Parathyroid adenoma (tissue), 2 donors: Measurements from ENCODE around the gene ATG9B.

Experiments
- H2AFZ ChIP-seq: fragments of 300-600 bp; sonication (generic); one replicate; pipeline ENCODE4 v1.7.0; 2017; ENCODE audit warnings: antibody characterized with exemption, mild to moderate bottlenecking
- H3K27ac ChIP-seq: fragments of 300-600 bp; sonication (generic); one replicate; pipeline ENCODE4 v1.7.0; 2017
- H3K27me3 ChIP-seq: fragments of 300-600 bp; sonication (generic); one replicate; pipeline ENCODE4 v1.7.0; 2017; ENCODE audit warnings: low read length; ENCODE audit not compliant: control insufficient read depth, insufficient read depth
- H3K36me3 ChIP-seq: fragments of 300-600 bp; sonication (generic); one replicate; pipeline ENCODE4 v1.7.0; 2017; ENCODE audit warnings: low read length; ENCODE audit not compliant: control insufficient read depth, insufficient read depth
- H3K4me1 ChIP-seq: fragments of 300-600 bp; sonication (generic); one replicate; pipeline ENCODE4 v1.7.0; 2017; ENCODE audit warnings: control low read depth
- H3K4me2 ChIP-seq: fragments of 300-600 bp; sonication (generic); one replicate; pipeline ENCODE4 v1.7.0; 2017; ENCODE audit warnings: low read length
- H3K4me3 ChIP-seq: fragments of 300-600 bp; sonication (generic); one replicate; pipeline ENCODE4 v1.7.0; 2017; ENCODE audit warnings: low read depth, low read length
- H3K79me2 ChIP-seq: fragments of 300-600 bp; sonication (generic); one replicate; pipeline ENCODE4 v1.7.0; 2017; ENCODE audit warnings: control low read depth
- H3K9ac ChIP-seq: fragments of 300-600 bp; sonication (generic); one replicate; pipeline ENCODE4 v1.7.0; 2017; ENCODE audit warnings: mild to moderate bottlenecking
- H3K9me3 ChIP-seq: fragments of 300-600 bp; sonication (generic); one replicate; pipeline ENCODE4 v1.7.0; 2017; ENCODE audit warnings: low read length; ENCODE audit not compliant: control insufficient read depth
- CTCF ChIP-seq: fragments of 300-600 bp; sonication (generic); IDR thresholded peaks from one replicate; pipeline ENCODE4 v1.7.0; 2017; ENCODE audit warnings: antibody characterized with exemption, mild to moderate bottlenecking
- donor health status: primary hyperparathyroidism.

Gene ATG9B

GRCh38 chr7:151047976-151048815 lies 23.9 kb upstream of the ATG9B start, which contains the start of gene ASIC3:
ASIC3 (plus strand) TSS chr7:151048531; CDS start chr7:151048886, 355 bp downstream.
- no peaks in the 10 kb centered on the region for H3K79me2 ChIP-seq
- no peak within 1 kb of the TSS for H3K9ac ChIP-seq
- TF ChIP-seq CTCF: no peak
- H3K4me1 ChIP-seq: peaks cover 21% of the 10 kb centered on the region
- H3K4me2 ChIP-seq: no peak within 1 kb of the TSS
- H3K27ac ChIP-seq: no peak within 1 kb of the TSS
- H3K36me3 ChIP-seq: no peaks in the 10 kb centered on the region
- H3K27me3 ChIP-seq: no peaks in the 10 kb centered on the region
- H3K4me3 ChIP-seq: no peak within 1 kb of the TSS
- peak within 1 kb of the TSS; percentile 23 for H2AFZ ChIP-seq
- no peaks in the 10 kb centered on the region for H3K9me3 ChIP-seq

DNA sequence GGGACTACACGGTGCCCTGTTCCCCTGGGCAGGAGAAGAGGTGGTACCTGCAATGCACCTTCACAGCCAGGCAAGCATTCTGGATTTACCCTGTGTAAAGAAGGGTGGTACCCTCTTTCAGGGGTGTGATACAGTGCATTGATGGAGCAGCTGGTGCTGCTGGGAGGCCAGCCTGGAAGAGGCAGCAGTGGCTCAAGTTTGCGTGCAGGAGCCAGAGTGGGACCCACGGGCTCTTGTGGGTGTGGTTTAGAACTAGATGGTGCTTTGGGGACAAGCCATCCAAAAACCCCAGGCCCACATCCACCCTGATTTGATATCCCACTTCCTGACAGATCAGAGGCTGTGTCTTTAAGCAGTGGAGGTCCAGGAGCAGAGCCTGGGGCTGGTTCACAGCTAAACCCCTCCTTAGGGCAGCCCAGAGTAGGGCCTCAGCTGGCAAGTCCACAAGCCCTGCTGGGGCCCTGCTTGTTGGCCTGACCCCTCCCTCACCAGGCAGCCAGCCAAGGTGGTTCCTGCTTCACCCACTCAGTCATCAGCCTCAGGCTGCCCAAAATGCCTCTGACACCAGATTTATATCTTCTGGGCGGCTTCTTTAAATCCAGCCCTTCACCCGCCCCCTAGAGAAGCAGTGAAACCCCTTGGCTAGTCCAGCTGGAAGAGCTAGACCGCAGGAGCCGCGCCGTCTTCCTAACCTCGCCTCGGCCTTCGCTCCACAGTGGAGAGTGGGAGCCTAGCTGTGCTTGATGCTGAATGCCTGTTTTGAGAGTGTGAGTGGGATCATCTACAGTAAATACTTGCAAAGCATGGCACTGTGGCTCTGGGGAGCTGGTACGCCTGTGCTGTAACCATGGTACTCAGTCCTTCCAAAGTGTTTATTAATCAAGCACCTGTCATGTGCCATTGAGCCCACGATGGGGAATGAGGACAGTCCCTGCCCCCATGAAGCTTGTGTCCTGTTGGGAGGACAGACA lies 22.6 kb upstream of the ATG9B start:
- H3K27me3 ChIP-seq: no peaks in the 10 kb centered on the region
- H3K36me3 ChIP-seq: no peaks in the 10 kb centered on the region
- no peak overlapping the region for H2AFZ ChIP-seq
- H3K4me3 ChIP-seq: no peak overlapping the region
- H3K27ac ChIP-seq: no peak overlapping the region
- no peaks in the 10 kb centered on the region for H3K79me2 ChIP-seq
- peaks cover 21% of the 10 kb centered on the region for H3K4me1 ChIP-seq
- H3K4me2 ChIP-seq: no peak overlapping the region
- no peaks in the 10 kb centered on the region for H3K9me3 ChIP-seq
- no peak overlapping the region for H3K9ac ChIP-seq
- no peak for TF ChIP-seq CTCF

- no peak for TF ChIP-seq CTCF
- H3K9ac ChIP-seq: no peak overlapping the region
- no peaks in the 10 kb centered on the region for H3K79me2 ChIP-seq
- H3K4me1 ChIP-seq: peaks cover 21% of the 10 kb centered on the region
- no peak overlapping the region for H3K27ac ChIP-seq
- no peaks in the 10 kb centered on the region for H3K9me3 ChIP-seq
- no peaks in the 10 kb centered on the region for H3K27me3 ChIP-seq
- H3K36me3 ChIP-seq: no peaks in the 10 kb centered on the region
- H2AFZ ChIP-seq: no peak overlapping the region
- no peak overlapping the region for H3K4me2 ChIP-seq
- H3K4me3 ChIP-seq: no peak overlapping the region
These were observed 21.7 kb upstream of the ATG9B start for GRCh38 chr7:151045967-151046366.

DNA sequence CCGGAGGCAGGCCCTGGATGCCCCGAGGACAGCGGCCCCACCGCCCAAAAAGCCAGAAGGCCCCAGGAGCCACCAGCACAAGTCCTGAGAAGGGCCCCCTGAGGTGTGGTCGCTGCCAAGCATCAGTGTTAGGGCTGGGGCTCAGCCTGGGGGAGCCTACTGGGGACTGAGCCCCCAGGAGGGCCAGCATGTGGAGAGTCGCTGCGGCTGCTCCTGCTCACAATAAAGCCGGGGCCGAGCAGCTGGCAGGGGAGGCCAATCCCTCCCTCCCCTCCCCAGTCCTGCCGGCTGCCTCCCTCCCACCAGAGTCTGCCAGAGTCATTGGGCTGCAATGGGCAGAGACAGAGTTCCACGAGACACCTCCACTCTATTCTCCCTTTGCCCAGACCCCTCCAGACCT lies 21.0 kb upstream of the ATG9B start:
- Histone ChIP-seq H3K79me2 (no peaks in the 10 kb centered on the region), H3K9ac (no peak overlapping the region), H2AFZ (no peak overlapping the region), H3K4me2 (no peak overlapping the region), H3K9me3 (no peaks in the 10 kb centered on the region), H3K27ac (no peak overlapping the region), H3K27me3 (no peaks in the 10 kb centered on the region), H3K4me1 (peaks cover 21% of the 10 kb centered on the region), H3K4me3 (no peak overlapping the region), H3K36me3 (no peaks in the 10 kb centered on the region)
- TF ChIP-seq CTCF: no peak
